Stimulated activated CD8-positive, alpha-beta memory T cell treated with anti-CD3 and anti-CD28 coated beads, Interleukin-15, amount 100 ng/mL, for 4 hours (primary cell): ENCODE measurements around the gene SLC1A6.
"Not testable (repeated sequence)": the region's sequence is repeated elsewhere in the genome, so short reads cannot be mapped to it uniquely, and the experiment has no call there.

Experiments
- DNase-seq, 2 donors: peaks; one replicate each; pipeline ENCODE4 v3.0.0-alpha.2; 2020; ENCODE audit warnings: low read depth in 2 of 2

SLC1A6 gene

GRCh38 chr19:14957464-14957863 lies 22.2 kb downstream of the SLC1A6 start:
- DNase-seq = no peak

DNA sequence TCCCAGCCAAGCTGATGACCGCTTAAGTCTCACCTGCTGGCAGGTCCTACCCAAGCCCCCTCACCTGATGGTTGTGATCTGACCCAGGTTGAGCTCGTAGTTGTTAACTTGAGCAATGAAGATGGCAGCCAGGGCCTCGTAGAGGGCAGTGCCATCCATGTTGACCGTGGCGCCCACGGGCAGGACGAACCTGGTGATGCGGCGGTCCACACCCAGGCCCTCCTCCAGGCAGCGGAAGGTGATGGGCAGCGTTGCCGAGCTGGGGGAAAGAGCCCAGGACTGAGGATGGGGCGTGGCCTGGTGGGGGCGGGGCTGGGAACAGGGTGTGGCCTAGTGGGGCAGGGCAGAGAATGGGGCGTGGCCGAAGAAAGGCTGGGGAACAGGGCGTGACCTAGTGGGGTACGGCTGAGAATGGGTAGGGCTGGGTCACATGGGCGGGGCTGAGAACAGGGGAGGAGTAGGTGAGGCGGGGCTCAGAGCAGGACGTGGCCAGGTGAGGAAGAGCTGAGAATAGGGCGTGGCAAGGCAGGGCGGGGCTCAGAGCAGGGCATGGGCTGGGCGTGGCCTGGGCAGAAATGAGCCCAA lies 25.5 kb downstream of the SLC1A6 start:
- DNase-seq = no peak

- DNase-seq = no peak
Measured at GRCh38 chr19:14952767-14953166, 26.9 kb downstream of the SLC1A6 start.

- DNase-seq = no peak
Measured at GRCh38 chr19:14950421-14950820, 29.2 kb downstream of the SLC1A6 start.

DNA sequence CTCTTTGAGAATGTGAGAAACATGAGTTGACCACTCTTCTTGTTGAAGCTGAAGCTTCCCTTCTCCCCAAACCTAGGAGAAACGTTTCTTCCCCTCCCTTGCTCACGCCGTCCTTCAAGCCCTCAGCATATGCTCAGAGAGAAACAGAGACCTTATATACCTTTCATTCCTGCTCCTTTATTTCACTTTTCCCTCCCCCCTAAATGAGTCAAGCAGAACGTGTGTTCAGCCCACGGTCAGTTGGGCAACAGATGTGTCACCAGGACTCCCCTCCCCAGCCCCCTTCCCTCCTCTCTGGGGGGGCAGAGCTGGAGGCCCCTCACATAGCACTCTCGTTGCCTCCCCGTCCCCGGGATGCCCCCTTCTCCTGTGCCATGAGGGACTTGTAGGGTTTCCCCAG lies 29.8 kb downstream of the SLC1A6 start:
- no peak for DNase-seq

- DNase-seq = not testable (repeated sequence)
Measured at GRCh38 chr19:14949413-14949812, 30.3 kb downstream of the SLC1A6 start.

- DNase-seq = no peak
Measured at GRCh38 chr19:14944456-14944855, 35.2 kb downstream of the SLC1A6 start.

GRCh38 chr19:14943601-14944000 lies 36.1 kb downstream of the SLC1A6 start:
- no peak for DNase-seq

DNA sequence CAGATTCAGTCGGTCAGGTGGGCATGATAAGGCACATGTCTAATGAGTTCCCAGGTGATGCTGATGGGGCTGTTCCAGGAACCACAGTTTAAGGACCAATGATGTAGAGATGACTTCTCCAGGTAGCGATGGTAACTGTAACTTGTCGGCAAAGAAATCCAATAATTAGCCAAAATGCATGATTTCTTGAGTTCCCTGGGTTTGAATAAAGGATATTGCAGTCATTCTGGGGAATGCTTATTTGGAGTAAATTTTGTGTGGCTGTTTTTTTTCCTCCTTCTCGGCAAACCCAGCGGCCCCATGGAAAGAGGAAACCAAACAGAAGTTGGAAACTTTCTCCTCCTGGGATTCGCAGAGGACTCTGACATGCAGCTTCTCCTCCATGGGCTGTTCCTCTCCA lies 38.5 kb downstream of the SLC1A6 start, which contains the start of gene OR7C2:
TSS of gene OR7C2 (plus strand) at position 301 of the 400 bp plus-strand sequence. CDS start at position 301, 0 bp downstream.
- no peak for DNase-seq

- no peak for DNase-seq
Measured at GRCh38 chr19:14940266-14940665, 39.4 kb downstream of the SLC1A6 start.

- no peak for DNase-seq
Measured at GRCh38 chr19:14933506-14933905, 46.2 kb downstream of the SLC1A6 start.

DNA sequence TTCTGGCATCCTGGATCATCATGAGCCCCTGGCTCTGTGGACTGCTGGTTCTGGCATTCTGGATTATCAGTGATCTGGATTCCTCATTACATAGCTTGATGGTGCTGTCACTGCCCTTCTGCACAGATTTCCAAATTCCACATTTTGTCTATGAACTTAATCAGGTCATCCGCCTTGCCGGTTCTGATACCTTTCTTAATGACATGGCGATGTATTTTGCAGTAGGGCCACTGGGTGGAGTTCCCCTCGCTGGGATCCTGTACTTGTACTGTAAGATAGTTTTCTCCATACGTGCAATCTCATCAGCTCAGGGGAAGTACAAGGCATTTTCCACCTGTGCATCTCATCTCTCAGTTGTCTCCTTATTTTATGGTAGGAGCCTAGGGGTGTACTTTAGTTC lies 62.8 kb downstream of the SLC1A6 start:
- no peak for DNase-seq

- no peak for DNase-seq
Measured at GRCh38 chr19:14915116-14915515, 64.5 kb downstream of the SLC1A6 start.

- DNase-seq = no peak
Measured at GRCh38 chr19:14906711-14907110, 73.0 kb downstream of the SLC1A6 start.

DNA sequence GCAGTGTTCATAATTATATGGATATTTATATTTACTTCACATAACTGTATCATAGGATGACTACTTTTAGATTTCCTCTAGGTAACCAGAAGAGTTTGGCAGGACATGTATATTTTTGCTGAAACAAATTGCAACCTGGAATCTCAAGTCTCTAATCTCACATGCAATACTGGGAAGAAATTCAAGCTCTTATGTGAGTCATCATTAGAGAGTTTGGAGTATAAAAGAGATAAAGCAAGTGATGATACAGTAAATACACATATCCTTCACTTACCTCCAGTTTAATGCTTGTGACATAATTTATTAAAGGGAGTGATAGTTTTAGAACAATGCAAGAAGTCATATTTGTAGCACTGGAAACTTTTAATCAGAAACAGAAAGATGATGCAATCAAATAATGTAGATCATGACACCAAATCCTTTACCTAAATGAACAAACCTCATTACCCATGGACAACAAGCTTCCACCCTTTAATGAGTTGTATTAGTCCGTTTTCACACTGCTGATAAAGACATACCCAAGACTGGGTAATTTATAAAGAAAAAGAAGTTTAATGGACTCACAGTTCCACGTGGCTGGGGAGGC lies 77.9 kb downstream of the SLC1A6 start:
- DNase-seq = no peak
